ENCODE data around the gene TPM4.
"Not testable (repeated sequence)": the region's sequence is repeated elsewhere in the genome, so short reads cannot be mapped to it uniquely, and the experiment has no call there.

The TPM4 gene

DNA sequence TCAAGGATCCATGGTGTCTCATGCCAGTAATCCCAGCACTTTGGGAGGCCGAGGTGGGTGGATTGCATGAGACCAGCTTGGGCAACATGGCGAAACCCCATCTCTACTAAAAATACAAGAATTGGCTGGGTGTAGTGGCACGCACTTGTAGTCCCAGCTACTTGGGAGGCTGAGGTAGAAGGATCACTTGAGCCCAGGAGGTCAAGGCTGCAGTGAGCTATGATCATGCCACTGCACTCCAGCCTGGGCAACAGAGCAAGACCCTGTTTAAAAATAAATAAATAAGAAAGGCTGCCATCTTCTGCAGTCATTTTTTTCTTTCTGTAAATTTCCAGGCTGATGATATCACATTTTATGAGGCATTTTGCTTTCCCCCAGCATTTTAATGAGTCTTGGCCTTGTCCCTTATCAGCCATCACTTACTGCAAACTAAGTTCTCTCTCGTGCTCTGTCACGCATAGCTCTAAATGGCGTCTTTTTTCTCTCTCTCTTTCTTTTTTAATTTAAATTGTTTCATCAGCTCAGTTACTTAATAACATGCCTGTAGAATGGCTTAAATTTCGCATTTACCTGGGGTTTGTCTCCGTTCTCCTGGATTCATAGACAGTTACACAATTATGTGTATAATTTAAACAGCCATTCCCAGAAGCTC is 23.1 kb downstream of the TPM4 start:
- not testable (repeated sequence) for DNase-seq

DNA sequence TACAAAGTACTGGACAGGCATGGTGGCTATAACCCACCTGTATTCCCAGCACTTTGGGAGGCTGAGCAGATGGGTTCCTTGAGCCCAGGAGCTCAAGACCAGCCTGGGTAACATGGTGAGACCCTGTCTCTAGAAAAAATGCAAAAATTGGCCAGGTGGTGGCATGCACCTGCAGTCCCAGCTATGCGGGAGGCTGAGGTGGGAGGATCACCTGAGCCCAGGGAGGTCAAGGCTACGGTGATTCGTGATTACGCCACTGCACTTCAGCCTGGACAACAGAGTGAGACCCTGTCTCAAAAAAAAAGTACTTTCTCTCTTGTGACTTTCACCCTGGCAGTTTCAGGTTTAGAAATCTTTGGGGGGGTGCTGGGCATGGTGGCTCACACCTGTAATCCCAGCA is 24.2 kb downstream of the TPM4 start:
- DNase-seq = no peak

DNA sequence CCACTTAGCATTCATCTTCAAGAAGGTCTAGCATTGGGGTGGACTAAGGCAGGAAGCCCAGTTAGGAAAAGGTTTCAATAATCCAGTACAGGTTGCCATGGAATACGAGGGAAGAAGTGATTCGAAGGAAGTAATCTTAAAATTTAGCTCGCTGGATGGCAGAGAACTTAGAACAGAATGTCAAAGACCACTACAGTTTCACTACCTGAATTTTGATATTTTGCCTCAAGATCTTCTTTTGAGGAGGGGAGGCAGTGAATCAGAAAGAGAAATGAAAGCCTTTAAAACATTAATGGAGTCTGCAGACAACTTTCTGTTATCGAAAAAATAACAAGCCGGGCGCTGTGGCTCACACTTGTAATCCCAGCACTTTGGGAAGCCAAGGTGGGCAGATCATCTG is 28.4 kb downstream of the TPM4 start:
- no peak for DNase-seq

DNA sequence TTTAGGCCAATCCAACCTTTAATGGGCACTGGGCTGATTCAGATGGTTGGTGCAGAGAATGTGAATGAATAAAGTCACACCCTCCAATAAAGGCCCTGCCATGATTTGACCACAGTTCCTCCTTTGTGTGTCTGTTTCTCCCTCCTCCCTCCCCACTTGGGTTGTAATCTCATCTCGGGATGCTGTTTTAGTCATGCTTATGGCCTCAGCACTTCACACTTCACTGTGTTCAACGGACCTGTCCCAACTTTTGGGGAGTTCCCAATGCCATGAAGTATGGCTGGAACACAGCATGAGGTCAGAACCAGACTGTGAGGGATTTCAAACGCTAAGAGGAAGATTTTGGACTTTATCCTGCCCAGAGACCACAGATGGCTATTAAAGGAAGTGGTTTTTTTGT is 29.8 kb downstream of the TPM4 start:
- peak in 1 of 2 donors; percentile 25 for DNase-seq

DNA sequence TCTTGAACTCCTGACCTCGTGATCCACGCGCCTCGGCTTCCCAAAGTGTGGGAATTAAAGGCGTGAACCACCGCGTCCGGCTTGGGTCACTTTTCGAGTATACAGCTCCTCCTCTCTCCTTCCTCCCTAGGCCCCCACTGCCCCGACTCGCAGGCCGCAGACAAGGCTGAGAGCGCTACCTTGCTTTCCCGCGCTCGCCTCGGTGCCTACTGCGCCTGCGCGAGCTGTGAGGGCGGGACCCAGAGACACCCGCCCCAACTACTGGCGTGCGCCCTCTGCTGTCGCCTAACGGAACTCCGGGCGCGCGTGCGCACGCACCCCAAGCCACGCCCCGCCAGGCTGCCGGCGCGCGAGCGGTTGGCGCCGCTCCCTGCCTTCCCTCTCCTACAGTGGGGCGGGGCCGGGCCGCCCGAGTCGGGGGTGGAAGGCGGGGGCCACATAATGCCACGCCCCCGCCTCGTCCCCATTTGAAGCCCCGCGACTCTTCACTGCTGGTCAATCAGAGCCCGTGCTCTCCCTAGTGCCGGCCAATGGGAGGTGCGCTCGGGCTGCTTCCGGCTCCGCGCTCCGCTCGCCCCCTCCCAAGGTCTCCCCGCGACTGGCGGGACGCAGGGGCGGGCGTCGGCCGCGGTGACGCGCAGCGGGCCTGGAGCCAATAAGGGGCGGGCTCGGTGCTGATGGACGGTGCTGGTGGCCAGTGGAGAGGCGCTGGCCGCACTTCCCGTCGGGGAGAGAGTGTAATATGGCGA is 35.0 kb downstream of the TPM4 start, which contains the start of gene RAB8A:
Gene RAB8A, plus strand, starts transcription at position 730 of the 749 bp plus-strand sequence. Its CDS starts 13 bp downstream, at position 743.
- peak; percentile 99 for DNase-seq

DNA sequence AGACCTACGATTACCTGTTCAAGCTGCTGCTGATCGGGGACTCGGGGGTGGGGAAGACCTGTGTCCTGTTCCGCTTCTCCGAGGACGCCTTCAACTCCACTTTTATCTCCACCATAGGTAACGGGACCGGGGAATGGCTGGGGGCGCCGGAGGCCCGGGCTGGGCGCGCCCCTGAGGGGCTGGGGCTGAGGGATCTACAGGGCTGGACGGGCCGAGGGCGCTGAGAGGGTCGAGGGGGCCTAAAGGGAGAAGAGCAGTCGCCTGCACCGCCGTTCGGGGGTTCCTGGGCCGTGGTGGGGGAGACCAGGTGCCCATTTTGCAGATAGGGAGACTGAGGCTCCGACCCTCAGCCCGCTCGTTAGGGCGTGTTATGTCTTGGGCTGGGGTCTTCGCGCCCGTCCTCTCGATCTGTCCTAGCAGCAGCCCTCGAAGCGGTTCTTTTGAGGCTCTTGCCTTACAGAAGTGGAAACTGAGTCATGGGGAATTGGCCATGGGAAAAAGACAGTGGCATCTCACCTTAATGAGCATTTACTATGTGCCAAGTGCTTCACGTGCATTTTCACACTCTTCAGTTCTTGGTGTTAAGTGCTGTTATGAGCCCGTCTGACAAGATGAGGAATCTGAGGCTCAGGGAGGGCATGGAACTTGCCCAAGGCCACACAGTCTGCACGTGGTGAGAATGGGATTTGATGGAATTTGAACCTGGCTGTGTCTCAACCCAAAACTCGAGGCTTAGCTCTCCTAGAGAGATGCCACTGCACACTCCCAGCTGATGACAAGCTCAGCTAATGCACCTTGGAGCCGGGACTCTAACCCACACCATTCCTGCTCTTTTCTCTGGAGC is 35.8 kb downstream of the TPM4 start:
- DNase-seq = no peak

DNA sequence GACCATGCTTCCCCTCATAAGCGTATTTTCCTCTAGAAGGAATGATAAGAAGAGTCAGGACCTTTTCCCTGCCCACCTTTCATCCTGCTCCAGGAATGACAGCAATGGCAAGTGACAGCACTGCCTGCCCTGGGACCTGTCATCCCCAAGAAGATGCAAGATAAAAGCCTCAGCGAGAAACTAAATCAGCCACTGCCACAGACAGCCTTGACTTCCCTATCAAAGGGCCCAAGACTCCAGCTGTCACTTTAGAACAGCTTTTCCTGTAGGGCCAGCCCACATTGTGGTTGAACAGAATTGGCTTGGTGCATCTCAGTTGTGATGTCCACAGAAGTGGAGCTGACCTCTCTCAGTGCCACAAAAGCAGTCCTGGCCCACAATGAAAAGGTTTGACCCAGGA is 36.5 kb downstream of the TPM4 start:
- no peak for DNase-seq

DNA sequence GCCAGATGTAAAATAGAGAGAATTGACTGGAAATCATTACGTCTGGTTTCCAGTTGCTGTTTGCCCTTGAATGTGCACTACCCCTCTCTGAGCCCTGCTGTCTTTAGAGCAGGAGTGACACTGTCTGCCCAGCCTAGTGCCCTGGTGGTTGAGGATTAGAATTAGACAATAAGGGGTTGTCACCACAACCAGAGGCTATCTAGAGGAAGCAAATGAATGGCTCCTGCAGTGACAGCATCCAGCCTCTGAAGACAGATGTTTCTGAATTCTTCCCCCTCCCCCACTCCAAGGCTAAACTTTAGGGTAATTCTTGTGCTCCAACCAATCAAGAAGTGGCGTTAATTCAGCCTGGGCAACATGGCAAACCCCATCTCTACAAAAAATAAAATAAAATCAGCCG is 37.4 kb downstream of the TPM4 start:
- no peak for DNase-seq

DNA sequence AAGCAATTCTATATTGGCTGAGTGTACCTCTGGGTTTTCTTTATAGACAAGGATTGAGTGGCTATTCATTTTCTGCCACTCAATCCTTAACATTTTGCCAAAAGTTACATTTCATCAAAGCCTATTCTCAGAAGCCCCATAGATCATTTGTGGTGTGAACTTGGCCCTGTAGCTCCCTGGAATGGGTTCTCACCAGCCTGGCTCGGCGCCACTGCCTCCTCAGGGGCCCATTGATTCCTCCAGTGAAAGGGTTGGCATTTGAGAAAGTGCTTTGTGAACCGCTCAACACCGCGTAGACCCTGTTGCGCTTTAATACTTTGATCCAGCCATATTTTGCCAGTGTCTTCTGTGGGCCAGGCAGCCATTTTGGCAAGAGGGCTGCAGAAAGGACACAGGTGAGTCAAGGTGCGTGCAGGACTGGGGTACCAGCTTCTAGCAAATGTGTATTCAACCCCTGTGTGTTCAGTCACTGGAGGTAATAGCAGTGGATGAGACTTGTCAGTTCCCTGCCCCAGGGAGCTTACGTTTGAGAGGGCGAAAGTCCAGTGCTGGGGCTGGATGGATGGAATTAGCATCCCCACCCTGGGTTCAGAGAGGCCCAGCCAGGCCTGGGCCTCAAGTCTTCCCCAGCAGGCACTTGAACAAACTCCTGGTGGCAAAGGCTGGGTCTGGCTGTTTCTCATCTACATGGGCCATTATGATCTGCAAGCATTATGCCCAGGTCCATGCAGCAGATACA is 39.2 kb downstream of the TPM4 start:
- DNase-seq = no peak

DNA sequence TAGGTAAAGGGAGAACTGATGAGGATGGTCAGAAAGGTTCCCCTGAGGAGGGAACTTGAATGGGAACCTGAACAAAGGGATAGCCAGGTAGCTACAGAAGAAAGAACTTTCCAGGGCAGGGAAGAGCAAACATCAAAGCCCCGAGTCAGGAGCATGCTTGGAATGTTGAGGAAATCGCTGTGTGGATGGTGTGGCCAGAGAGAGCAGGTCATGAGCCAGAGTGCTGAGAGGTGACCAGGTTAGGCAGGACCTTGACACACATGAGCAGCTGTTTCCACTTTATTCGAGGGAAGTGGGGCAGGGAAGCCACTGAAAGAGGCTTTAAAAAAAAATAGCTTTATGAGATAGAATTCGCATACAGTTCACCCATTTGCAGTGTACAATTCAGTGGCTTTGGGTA is 39.8 kb downstream of the TPM4 start:
- DNase-seq = no peak

DNA sequence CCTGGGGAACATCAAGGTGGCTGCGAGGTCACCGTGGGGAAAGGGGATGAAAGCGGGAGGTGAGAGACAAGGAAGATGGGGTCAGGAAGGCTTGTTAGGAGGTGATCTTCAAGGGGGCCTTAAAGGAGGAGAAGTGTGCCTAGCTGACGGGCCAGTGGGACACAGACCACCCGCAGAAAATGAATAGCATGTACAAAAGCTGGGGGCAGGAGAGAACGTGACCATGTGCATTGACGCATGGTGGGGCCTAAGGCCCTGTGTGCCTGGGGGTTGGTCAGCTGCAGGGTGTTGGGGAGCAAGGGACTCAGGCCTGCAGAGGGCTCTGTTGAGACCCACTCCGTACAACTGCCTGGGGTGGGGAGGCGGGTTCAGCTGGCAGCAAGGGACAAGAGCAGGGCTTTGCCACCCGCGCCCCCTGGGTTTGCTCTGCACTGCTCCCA is 41.3 kb downstream of the TPM4 start:
- peak in 1 of 2 donors; percentile 29 for DNase-seq

DNA sequence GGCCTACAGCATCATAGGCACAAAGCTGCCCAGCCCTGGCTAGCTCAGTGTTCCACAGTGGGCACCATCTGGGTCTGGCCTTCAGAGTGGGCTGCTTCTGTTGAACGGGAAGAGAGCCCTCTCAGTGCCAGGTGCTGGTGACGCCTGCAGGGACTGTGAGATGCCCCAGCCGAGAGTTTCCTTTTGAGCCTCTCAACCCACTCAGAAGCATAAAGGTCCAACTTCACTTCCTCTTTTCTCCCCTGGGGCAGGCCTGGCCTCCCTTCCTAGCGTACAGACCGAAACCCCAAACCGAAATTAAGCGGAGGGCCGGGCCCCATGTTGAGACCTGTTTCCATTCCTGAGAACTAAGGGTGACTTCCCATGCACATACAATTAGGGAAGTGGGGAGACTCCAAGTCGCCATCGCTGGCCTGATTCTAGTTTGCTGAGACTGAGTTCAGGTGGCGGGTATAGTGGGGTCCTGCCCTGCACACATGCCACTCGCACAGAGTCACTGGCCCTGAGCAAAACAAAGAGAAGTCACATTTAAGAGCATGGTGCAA is 42.3 kb downstream of the TPM4 start:
- peak; percentile 56 to 89 for DNase-seq

DNA sequence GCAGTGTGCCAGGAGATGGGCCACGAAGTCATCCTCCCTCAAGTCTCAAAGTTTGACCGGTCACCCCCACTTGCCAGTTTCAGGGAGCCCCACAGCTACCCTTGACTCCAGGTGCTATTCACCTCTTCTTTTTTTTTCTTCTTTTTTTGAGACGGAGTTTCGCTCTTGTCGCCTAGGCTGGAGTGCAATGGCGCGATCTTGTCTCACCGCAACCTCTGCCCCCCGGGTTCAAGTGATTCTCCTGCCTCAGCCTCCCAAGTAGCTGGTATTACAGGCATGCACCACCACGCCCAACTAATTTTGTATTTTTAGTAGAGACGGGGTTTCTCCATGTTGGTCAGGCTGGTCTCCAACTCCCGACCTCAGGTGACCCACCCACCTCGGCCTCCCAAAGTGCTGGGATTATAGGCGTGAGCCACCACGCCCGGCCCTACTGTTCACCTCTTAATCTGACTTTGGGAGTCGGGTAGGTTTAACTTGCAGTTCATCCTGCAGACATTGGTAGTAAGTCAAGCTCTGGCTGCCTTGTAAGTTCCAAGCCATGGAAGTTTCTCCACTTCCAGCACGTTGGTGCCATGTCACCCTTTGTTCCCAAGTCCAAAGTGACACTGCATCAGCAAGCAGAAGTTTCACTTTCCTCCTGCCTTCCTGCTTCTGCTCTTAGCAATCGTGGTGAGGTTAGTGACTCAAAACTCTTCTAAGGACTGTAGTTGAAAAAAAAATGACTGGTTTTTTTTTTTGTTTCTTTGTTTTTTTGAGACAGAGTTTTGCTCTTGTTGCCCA is 43.0 kb downstream of the TPM4 start:
- DNase-seq = peak; percentile 59 to 62

DNA sequence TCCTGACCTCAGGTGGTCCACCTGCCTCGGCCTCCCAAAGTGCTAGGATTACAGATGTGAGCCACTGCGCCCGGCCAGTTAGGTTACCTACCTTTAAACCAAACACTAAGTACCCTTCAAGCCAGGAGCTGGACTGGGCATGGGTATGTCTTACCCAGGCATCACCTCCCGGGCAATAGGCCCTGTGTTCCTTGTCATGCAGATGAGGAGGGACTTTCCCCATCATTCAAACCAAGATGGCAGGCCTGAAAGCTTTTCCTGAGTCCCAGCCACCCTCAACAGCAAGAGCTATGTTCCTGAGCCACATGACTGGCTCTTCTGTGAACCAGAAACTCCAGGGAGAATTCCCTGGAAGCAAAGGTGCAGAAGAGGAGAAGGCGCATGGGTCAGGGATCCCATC is 44.8 kb downstream of the TPM4 start:
- no peak for DNase-seq

DNA sequence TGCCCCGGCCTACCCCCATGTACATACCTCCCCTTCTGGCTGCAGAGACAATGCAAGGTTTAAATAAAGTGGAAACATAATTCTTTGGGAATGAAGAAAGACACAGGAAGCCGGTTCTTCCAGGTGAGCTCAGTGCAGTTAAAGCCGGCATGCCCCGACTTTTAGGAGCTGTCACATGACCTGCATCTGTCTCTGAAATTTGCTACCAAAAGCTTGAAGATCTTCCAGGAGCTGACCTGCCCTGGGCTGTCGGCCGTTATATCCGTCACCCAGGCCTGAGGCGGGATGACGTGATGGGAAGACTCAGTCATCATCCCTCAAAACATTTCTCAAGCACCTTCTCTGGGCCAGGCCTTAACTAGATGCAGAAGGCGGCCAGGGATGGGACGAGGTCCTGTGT is 45.7 kb downstream of the TPM4 start:
- no peak for DNase-seq

DNA sequence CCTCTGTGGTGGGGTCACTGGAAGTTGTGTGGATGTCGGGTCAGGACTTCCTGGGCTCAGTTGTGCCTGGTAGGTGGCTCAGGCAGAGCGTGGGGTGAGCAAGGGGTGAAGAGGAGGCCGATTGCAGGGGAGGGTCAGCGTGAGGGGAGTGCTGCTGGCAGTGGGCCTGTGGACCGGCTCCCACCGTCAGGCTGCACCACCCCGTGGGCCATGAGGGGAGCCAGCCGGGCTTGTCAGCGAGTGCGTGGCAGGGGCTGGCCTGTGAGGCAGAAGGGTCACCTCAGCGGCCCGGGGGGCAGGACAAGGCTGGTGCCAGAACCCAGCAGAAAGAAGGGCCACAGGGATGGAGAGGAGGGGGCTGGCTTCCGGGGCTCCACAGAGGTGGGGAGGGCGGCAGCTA is 48.7 kb downstream of the TPM4 start:
- DNase-seq = no peak

DNA sequence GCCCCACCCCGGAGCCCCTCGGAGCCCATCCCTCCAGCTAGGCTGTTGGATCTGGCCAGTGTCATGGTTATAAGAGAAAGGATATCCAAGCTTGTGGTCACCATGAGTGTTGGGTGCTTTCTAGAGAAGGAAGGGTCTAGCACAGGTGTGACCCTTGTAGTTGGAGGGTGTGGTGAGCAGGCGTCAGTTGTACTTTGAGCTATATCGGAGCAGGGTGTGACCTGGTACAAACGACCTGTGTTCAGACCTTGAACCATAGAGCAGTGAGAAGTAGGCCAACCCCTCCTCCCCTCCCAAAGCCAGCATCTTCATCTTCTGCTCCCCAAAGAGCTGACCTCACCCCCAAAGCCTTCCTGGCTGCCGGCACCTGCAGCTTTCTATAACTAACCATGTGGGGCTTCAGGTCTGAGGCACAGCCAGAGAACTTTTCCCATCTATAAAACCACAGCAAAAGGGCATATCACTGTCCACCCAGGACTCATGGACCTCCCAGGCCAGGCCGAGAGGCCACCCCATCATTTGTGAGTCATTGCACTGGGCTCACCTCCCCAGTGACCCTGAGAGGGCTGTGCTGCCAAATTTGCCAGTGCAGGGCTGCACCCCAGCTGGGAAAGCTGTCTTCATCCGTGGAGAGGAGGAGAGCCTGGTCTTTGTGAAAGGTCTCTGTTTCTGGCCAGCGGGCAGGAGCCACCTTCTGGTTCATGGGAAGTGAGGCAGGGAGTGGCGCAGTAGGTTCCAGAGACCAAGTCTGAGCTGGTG is 49.6 kb downstream of the TPM4 start:
- DNase-seq = no peak

DNA sequence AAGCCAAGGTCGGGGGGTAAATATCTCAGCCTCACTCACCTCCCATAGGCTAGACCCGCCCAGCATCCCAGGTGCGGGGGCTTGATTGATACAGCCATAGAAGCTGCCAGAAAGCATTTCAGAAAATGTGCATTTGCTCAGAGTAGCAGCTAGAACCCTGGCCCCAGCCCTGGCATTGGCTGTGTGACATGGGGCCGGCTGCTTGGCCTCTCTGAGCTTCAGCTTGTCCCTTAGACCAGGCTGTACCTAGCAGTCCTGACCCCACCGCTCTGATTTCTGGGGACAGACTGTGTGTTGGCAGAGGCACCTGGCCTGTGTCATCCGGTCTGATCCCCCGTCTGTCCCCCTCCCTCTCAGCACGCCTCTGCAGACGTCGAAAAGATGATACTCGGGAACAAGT is 50.8 kb downstream of the TPM4 start:
- DNase-seq = no peak

DNA sequence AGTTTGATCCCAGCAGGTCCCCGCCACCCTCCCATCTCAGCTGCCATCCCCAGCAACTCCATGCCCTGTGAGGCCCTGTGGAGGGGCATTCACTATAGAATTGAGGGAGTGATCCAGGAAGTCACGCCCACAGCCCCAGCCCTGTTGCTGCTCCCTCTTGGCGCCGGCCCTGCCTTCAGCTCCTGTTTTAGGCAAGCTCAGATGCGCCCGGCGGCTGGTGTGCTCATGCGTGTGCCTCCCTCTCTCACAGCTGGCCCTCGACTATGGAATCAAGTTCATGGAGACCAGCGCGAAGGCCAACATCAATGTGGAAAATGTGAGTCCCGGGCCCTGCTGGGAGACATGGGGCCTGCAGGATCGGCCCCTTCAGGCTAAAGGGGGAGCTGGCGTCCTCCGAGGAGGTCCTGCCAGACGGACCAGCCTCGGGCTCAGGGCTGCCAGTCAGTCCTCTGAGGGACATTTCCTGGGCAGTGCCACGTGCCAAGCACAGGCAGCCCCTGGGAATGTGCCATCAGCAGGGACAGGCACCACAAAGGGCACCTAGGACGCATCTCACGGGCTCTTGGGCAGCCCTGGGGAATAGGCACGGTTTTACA is 51.6 kb downstream of the TPM4 start:
- no peak for DNase-seq

DNA sequence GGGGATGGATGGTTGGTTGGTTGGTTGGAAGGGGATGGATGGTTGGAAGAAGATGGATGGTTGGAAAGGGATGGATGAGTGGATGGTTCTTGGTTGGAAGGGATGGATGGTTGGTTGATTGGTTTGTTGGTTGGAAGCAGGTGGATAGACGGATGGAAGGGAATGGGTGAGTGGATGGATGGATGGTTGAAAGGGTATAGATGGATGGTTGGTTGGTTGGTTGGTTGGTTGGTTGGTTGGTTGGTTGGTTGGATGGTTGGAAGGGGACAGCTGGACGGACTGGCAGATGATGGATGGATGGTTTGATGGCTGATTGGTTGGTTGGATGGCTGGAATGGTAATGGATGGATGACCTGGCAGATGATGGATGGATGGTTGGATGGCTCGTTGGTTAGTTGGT is 55.4 kb downstream of the TPM4 start:
- DNase-seq = no peak

DNA sequence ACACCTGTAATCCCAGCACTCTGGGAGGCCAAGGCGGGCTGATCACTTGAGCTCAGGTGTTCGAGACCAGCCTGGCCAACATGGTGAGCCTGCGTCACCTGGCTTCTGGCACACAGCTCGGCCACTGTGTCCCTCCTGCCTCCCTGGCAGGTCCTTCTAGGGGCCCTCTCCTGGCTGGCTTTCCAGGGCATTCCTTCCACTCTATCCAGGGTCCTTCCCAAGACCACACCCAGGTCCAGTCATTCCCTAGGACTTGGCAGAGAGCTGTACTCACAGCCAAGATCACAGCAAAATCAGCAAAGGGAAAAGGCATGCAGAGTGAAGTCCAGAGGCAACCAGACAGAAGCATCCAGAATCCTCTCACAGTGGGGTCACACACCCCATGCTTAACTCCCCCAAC is 57.5 kb downstream of the TPM4 start:
- no peak for DNase-seq

Data from CD4-positive, alpha-beta T cell treated with Interleukin-4 for 1 hour (primary cell).